ENCODE results near the gene NRDE2.

The NRDE2 gene

DNA sequence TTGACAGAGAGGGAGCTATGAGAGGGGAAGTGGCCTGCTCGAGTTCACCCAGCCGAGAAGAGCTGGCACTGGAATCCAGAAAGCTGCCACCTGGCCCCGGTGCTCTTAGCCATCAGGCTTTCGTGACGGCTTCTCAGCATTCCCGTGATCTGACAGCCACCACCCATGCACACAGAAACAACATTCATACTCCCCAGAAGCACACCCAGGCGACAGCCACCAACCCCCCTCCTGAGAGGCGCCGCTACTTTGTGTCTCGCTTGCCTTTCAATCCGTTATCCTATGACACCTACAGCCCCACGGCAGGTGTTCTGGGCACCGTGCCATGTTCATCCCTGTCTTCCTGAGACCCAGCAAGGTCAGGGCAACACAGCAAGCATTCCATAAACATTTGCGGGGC lies 44.0 kb downstream of the NRDE2 start:
- H3K9me3 ChIP-seq (ENCODE audit: control insufficient read depth, insufficient read depth, low read depth, low read length) = no peaks in the 10 kb centered on the region

DNA sequence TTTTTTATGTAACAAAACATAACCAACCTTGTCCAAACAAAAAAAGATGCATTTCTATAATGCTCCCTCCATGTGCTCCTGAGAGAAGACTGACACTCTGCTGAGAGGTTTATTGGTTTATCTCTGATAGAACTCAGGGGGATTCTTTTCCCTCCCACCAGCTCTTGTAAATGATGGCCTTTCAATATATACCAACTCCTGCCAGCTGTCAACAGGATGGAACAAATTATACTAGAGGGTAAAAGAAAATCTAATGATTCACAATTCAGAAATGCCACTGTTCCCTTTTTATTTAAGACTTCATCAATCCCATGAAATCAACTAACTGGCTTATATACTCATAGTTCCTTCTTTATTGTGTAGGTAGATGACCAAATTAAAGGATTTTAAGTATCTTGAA lies 50.0 kb downstream of the NRDE2 start:
- CTCF ChIA-PET = interaction anchor here (1.4 kb wide), 1 partner anchor 308 kb away, joined by 3 read pairs; no protein-coding TSS in a partner anchor
- TF ChIP-seq, protein P1, sequence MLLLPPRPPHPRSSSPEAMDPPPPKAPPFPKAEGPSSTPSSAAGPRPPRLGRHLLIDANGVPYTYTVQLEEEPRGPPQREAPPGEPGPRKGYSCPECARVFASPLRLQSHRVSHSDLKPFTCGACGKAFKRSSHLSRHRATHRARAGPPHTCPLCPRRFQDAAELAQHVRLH (tag by site-specific recombination; IDR thresholded peaks at IDR 0.05) = no peak
- TF ChIP-seq, protein P2, sequence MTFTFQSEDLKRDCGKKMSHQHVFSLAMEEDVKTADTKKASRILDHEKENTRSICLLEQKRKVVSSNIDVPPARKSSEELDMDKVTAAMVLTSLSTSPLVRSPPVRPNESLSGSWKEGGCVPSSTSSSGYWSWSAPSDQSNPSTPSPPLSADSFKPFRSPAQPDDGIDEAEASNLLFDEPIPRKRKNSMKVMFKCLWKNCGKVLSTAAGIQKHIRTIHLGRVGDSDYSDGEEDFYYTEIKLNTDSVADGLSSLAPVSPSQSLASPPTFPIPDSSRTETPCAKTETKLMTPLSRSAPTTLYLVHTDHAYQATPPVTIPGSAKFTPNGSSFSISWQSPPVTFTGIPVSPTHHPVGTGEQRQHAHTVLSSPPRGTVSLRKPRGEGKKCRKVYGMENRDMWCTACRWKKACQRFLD (tag by site-specific recombination; IDR thresholded peaks at IDR 0.05) = no peak
- TF ChIP-seq ZNF629 (tag by site-specific recombination; IDR thresholded peaks at IDR 0.05) = no peak
- no peak for TF ChIP-seq EGR2 (tag by site-specific recombination; IDR thresholded peaks at IDR 0.05; ENCODE audit: low read depth)
- TF ChIP-seq SALL2 (tag by site-specific recombination; IDR thresholded peaks at IDR 0.05; ENCODE audit: borderline replicate concordance) = no peak
- TF ChIP-seq ZNF2 (tag by site-specific recombination; IDR thresholded peaks at IDR 0.05) = no peak
- TF ChIP-seq ZNF416 (tag by site-specific recombination; IDR thresholded peaks at IDR 0.05) = no peak
- TF ChIP-seq, protein P3, sequence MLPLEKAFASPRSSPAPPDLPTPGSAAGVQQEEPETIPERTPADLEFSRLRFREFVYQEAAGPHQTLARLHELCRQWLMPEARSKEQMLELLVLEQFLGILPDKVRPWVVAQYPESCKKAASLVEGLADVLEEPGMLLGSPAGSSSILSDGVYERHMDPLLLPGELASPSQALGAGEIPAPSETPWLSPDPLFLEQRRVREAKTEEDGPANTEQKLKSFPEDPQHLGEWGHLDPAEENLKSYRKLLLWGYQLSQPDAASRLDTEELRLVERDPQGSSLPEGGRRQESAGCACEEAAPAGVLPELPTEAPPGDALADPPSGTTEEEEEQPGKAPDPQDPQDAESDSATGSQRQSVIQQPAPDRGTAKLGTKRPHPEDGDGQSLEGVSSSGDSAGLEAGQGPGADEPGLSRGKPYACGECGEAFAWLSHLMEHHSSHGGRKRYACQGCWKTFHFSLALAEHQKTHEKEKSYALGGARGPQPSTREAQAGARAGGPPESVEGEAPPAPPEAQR (tag by site-specific recombination; IDR thresholded peaks at IDR 0.05) = no peak
- TF ChIP-seq ZBTB1 (tag by site-specific recombination; IDR thresholded peaks at IDR 0.05) = no peak
- TF ChIP-seq, protein P4, sequence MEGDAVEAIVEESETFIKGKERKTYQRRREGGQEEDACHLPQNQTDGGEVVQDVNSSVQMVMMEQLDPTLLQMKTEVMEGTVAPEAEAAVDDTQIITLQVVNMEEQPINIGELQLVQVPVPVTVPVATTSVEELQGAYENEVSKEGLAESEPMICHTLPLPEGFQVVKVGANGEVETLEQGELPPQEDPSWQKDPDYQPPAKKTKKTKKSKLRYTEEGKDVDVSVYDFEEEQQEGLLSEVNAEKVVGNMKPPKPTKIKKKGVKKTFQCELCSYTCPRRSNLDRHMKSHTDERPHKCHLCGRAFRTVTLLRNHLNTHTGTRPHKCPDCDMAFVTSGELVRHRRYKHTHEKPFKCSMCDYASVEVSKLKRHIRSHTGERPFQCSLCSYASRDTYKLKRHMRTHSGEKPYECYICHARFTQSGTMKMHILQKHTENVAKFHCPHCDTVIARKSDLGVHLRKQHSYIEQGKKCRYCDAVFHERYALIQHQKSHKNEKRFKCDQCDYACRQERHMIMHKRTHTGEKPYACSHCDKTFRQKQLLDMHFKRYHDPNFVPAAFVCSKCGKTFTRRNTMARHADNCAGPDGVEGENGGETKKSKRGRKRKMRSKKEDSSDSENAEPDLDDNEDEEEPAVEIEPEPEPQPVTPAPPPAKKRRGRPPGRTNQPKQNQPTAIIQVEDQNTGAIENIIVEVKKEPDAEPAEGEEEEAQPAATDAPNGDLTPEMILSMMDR (tag by site-specific recombination; IDR thresholded peaks at IDR 0.05) = no peak
- TF ChIP-seq, protein P5, sequence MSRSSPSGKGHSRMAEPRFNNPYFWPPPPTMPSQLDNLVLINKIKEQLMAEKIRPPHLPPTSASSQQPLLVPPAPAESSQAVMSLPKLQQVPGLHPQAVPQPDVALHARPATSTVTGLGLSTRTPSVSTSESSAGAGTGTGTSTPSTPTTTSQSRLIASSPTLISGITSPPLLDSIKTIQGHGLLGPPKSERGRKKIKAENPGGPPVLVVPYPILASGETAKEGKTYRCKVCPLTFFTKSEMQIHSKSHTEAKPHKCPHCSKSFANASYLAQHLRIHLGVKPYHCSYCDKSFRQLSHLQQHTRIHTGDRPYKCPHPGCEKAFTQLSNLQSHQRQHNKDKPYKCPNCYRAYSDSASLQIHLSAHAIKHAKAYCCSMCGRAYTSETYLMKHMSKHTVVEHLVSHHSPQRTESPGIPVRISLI (tag by site-specific recombination; IDR thresholded peaks at IDR 0.05) = no peak
- TF ChIP-seq ZNF37A (tag by site-specific recombination; IDR thresholded peaks at IDR 0.05) = no peak
- TF ChIP-seq, protein P6, sequence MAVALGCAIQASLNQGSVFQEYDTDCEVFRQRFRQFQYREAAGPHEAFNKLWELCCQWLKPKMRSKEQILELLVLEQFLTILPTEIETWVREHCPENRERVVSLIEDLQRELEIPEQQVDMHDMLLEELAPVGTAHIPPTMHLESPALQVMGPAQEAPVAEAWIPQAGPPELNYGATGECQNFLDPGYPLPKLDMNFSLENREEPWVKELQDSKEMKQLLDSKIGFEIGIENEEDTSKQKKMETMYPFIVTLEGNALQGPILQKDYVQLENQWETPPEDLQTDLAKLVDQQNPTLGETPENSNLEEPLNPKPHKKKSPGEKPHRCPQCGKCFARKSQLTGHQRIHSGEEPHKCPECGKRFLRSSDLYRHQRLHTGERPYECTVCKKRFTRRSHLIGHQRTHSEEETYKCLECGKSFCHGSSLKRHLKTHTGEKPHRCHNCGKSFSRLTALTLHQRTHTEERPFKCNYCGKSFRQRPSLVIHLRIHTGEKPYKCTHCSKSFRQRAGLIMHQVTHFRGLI (tag by site-specific recombination; IDR thresholded peaks at IDR 0.05) = no peak
- TF ChIP-seq, protein P7, sequence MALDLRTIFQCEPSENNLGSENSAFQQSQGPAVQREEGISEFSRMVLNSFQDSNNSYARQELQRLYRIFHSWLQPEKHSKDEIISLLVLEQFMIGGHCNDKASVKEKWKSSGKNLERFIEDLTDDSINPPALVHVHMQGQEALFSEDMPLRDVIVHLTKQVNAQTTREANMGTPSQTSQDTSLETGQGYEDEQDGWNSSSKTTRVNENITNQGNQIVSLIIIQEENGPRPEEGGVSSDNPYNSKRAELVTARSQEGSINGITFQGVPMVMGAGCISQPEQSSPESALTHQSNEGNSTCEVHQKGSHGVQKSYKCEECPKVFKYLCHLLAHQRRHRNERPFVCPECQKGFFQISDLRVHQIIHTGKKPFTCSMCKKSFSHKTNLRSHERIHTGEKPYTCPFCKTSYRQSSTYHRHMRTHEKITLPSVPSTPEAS (tag by site-specific recombination; IDR thresholded peaks at IDR 0.05) = no peak
- TF ChIP-seq, protein P8, sequence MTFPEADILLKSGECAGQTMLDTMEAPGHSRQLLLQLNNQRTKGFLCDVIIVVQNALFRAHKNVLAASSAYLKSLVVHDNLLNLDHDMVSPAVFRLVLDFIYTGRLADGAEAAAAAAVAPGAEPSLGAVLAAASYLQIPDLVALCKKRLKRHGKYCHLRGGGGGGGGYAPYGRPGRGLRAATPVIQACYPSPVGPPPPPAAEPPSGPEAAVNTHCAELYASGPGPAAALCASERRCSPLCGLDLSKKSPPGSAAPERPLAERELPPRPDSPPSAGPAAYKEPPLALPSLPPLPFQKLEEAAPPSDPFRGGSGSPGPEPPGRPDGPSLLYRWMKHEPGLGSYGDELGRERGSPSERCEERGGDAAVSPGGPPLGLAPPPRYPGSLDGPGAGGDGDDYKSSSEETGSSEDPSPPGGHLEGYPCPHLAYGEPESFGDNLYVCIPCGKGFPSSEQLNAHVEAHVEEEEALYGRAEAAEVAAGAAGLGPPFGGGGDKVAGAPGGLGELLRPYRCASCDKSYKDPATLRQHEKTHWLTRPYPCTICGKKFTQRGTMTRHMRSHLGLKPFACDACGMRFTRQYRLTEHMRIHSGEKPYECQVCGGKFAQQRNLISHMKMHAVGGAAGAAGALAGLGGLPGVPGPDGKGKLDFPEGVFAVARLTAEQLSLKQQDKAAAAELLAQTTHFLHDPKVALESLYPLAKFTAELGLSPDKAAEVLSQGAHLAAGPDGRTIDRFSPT (tag by site-specific recombination; IDR thresholded peaks at IDR 0.05) = no peak
- TF ChIP-seq ZNF768 (tag by site-specific recombination; IDR thresholded peaks at IDR 0.05) = no peak
- no peak for TF ChIP-seq ZNF670 (tag by site-specific recombination; IDR thresholded peaks at IDR 0.05; ENCODE audit: low read depth)

More for the DNA sequence above, 44.0 kb downstream of the NRDE2 start:
- H3K4me1 ChIP-seq (ENCODE audit: control insufficient read depth, insufficient read depth, low read length) = no peaks in the 10 kb centered on the region
- CTCF ChIA-PET = interaction anchor here (0.6 to 1.4 kb wide), 4 partner anchors 14 to 1246 kb away, joined by 3 to 6 read pairs (median 4); no protein-coding TSS in a partner anchor
- peaks cover 34 to 78% of the 10 kb centered on the region in 2 experiments for H3K36me3 ChIP-seq (ENCODE audit: control insufficient read depth in 2 of 2, insufficient read depth in 1 of 2, low read length in 2 of 2)
- H3K4me3 ChIP-seq (ENCODE audit: low read depth, low read length) = no peak overlapping the region
- POLR2A ChIA-PET = no interaction called here
- no peak overlapping the region for H3K27ac ChIP-seq (ENCODE audit: extremely low read depth, low read depth, low read length)
- TF ChIP-seq ZNF112 (tag by site-specific recombination; IDR thresholded peaks at IDR 0.05) (no peak), YY1 (tag by site-specific recombination; IDR thresholded peaks at IDR 0.05) (no peak), ZNF701 (tag by site-specific recombination; IDR thresholded peaks at IDR 0.05) (no peak), ZNF211 (tag by site-specific recombination; IDR thresholded peaks at IDR 0.05; ENCODE audit: low read depth) (no peak), ZNF416 (tag by site-specific recombination; IDR thresholded peaks at IDR 0.05) (no peak), ZIC2 (tag by site-specific recombination; IDR thresholded peaks at IDR 0.05) (peak; percentile 55)
- TF ChIP-seq, protein P9, sequence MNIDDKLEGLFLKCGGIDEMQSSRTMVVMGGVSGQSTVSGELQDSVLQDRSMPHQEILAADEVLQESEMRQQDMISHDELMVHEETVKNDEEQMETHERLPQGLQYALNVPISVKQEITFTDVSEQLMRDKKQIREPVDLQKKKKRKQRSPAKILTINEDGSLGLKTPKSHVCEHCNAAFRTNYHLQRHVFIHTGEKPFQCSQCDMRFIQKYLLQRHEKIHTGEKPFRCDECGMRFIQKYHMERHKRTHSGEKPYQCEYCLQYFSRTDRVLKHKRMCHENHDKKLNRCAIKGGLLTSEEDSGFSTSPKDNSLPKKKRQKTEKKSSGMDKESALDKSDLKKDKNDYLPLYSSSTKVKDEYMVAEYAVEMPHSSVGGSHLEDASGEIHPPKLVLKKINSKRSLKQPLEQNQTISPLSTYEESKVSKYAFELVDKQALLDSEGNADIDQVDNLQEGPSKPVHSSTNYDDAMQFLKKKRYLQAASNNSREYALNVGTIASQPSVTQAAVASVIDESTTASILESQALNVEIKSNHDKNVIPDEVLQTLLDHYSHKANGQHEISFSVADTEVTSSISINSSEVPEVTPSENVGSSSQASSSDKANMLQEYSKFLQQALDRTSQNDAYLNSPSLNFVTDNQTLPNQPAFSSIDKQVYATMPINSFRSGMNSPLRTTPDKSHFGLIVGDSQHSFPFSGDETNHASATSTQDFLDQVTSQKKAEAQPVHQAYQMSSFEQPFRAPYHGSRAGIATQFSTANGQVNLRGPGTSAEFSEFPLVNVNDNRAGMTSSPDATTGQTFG (tag by site-specific recombination; IDR thresholded peaks at IDR 0.05; ENCODE audit: borderline replicate concordance) = no peak

More for the DNA sequence above, 50.0 kb downstream of the NRDE2 start:
- no peaks in the 10 kb centered on the region for H3K4me1 ChIP-seq (ENCODE audit: control insufficient read depth, insufficient read depth, low read length)
- POLR2A ChIA-PET = interaction anchor here (1.1 kb wide), 1 partner anchor 11 kb away, joined by 5 read pairs; no protein-coding TSS in a partner anchor
- H3K27ac ChIP-seq (ENCODE audit: extremely low read depth, low read depth, low read length) = no peak overlapping the region
- H3K4me3 ChIP-seq (ENCODE audit: low read depth, low read length) = no peak overlapping the region
- peaks cover 25 to 83% of the 10 kb centered on the region in 2 experiments for H3K36me3 ChIP-seq (ENCODE audit: control insufficient read depth in 2 of 2, insufficient read depth in 1 of 2, low read length in 2 of 2)
- H3K9me3 ChIP-seq (ENCODE audit: control insufficient read depth, insufficient read depth, low read depth, low read length) = no peaks in the 10 kb centered on the region
